Epithelial cell of proximal tubule (primary cell): ENCODE data around the gene JMJD1C. TPM values are rescaled to one million over a fixed set of nuclear protein-coding genes. Genes with fewer than 3 reads are reported as not detected.

Experiments
- DNase-seq: peaks from one replicate; pipeline ENCODE4 v3.0.0-alpha.2; 2011; ENCODE audit warnings: low read depth
- H3K4me3 ChIP-seq: 2 replicates; pipeline ENCODE4 v1.5.1; 2011; ENCODE audit warnings: low read depth, mild to moderate bottlenecking, low read length
- CTCF ChIP-seq: conservative IDR thresholded peaks from 2 replicates; pipeline ENCODE4 v1.5.1; 2012; ENCODE audit warnings: low read depth, mild to moderate bottlenecking, low read length
- total RNA-seq: library from RNA; depleted of rRNA; stranded (reverse); fragments of >200 nt; gene quantifications from 2 replicates; pipeline ENCODE4 v1.2.3, GENCODE V29; 2015

Gene JMJD1C
- total RNA-seq, 1 donor from 2014 or later: 56.6 TPM

GRCh38 chr10:63265222-63265617, 200.6 kb downstream of the JMJD1C start:
- DNase-seq: no peak
- H3K4me3 ChIP-seq: peak overlapping the region; percentile 65
- TF ChIP-seq CTCF: no peak

- peak overlapping the region; percentile 65 for H3K4me3 ChIP-seq
- no peak for TF ChIP-seq CTCF
- DNase-seq: no peak
These were observed 201.1 kb downstream of the JMJD1C start for GRCh38 chr10:63264617-63265221.

GRCh38 chr10:63262430-63263073, 203.2 kb downstream of the JMJD1C start:
- H3K4me3 ChIP-seq: no peak overlapping the region
- DNase-seq: no peak
- no peak for TF ChIP-seq CTCF

- DNase-seq: no peak
- TF ChIP-seq CTCF: no peak
- H3K4me3 ChIP-seq: no peak overlapping the region
These were observed 204.3 kb downstream of the JMJD1C start for GRCh38 chr10:63261496-63261895.

- no peak for TF ChIP-seq CTCF
- no peak for DNase-seq
- H3K4me3 ChIP-seq: no peak overlapping the region
These were observed 204.9 kb downstream of the JMJD1C start for GRCh38 chr10:63260860-63261251.

GRCh38 chr10:63260103-63260859, 205.5 kb downstream of the JMJD1C start:
- no peak overlapping the region for H3K4me3 ChIP-seq
- no peak for TF ChIP-seq CTCF
- no peak for DNase-seq
